SU-DHL-6 (cell line): ENCODE results near the gene OXNAD1.

Source experiments
- H2AFZ ChIP-seq: fragments of 200-600 bp; sonication (generic); 2 replicates; pipeline ENCODE4 v1.6.1; 2014; ENCODE audit warnings: low read depth, mild to moderate bottlenecking, moderate library complexity, mixed read lengths, antibody characterized with exemption, low read length; ENCODE audit not compliant: severe bottlenecking
- H3F3A ChIP-seq: fragments of 200-600 bp; shearing (Covaris generic); 2 replicates; pipeline ENCODE4 v1.6.0; 2016; ENCODE audit warnings: antibody characterized with exemption, mild to moderate bottlenecking; ENCODE audit not compliant: insufficient read depth
- H3K27ac ChIP-seq: fragments of 200-600 bp; sonication (generic); 2 replicates; pipeline ENCODE4 v1.5.1; 2016; ENCODE audit warnings: low read depth, mild to moderate bottlenecking, low read length, moderate library complexity, mixed read lengths
- H3K27me3 ChIP-seq: fragments of 200-600 bp; sonication (generic), shearing (Covaris generic); 2 replicates; pipeline ENCODE4 v1.6.0; 2014; ENCODE audit warnings: mild to moderate bottlenecking, low read length
- H3K36me3 ChIP-seq: fragments of 200-600 bp; sonication (generic); 2 replicates; pipeline ENCODE4 v1.6.1; 2014; ENCODE audit warnings: mild to moderate bottlenecking, low read length, mixed read lengths
- H3K4me2 ChIP-seq: fragments of 300-600, 200-600 bp; shearing (Covaris generic), sonication (generic); 2 replicates; pipeline ENCODE4 v1.6.0; 2014; ENCODE audit warnings: low read length, low read depth, mild to moderate bottlenecking; ENCODE audit not compliant: poor library complexity, severe bottlenecking
- H3K4me3 ChIP-seq: fragments of 200-600 bp; sonication (generic); 2 replicates; pipeline ENCODE4 v1.5.1; 2014; ENCODE audit warnings: antibody characterized with exemption, low read length, mild to moderate bottlenecking, mixed read lengths; ENCODE audit not compliant: insufficient read depth, poor library complexity, severe bottlenecking
- H3K79me2 ChIP-seq: fragments of 200-600 bp; sonication (generic); 2 replicates; pipeline ENCODE4 v1.6.1; 2014; ENCODE audit warnings: mild to moderate bottlenecking, low read length, moderate library complexity; ENCODE audit not compliant: insufficient read depth
- H3K9ac ChIP-seq: fragments of 200-600 bp; sonication (generic); 2 replicates; pipeline ENCODE4 v1.7.0; 2014; ENCODE audit warnings: mild to moderate bottlenecking, low read length
- H3K9me2 ChIP-seq: fragments of 200-600 bp; sonication (generic); replicated peaks from 2 replicates; pipeline ENCODE4 v1.6.1; 2014; ENCODE audit warnings: low read length; ENCODE audit not compliant: insufficient read depth
- H3K9me3 ChIP-seq: fragments of 200-600 bp; sonication (generic); 2 replicates; pipeline ENCODE4 v1.6.1; 2014; ENCODE audit warnings: low read length, mixed read lengths; ENCODE audit not compliant: insufficient read depth
- H4K20me1 ChIP-seq: fragments of 200-600 bp; sonication (generic); 2 replicates; pipeline ENCODE4 v1.6.1; 2014; ENCODE audit warnings: low read depth, mild to moderate bottlenecking, antibody characterized with exemption, low read length, moderate library complexity, mixed read lengths
- EZH2phosphoT487 ChIP-seq: fragments of 200-600 bp; sonication (generic), shearing (Covaris generic); conservative IDR thresholded peaks from 2 replicates; pipeline ENCODE4 v1.6.1; 2018; ENCODE audit warnings: mild to moderate bottlenecking, antibody characterized with exemption, low read length, moderate library complexity, mixed read lengths
- TF ChIP-seq, protein P1 (sequence below): fragments of 200-600 bp; sonication (generic); IDR thresholded peaks from one replicate; pipeline ENCODE4 v1.5.1; 2017; ENCODE audit warnings: antibody characterized with exemption, mild to moderate bottlenecking, low read length, moderate library complexity; ENCODE audit not compliant: insufficient read depth, poor library complexity, severe bottlenecking

The OXNAD1 gene

DNA sequence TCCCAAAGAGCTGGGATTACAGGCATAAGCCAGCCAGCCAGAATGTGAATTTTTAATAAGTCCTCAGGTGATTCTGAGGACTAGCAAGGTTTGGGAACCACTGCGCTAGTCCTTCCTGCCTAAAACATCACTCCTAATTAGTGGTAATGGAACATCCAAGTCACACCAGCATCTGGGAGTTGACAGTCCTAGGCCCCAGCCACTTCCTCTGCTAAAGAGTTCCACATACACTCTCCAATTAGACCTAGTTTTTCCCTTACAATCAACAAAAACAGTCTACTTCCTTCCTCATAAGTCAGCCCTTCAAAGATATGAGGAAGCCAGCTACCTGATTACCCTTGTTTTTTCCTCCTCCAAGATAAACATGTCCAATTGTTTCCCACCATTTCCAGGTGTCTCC, 78.1 kb downstream of the OXNAD1 start:
- Histone ChIP-seq H2AFZ (no peak overlapping the region), H4K20me1 (peaks cover 3% of the 10 kb centered on the region; the same call in 1 of the 2 replicates), H3K9me2 (no peaks in the 10 kb centered on the region), H3K27me3 (no peaks in the 10 kb centered on the region), H3K9ac (no peak overlapping the region), H3K36me3 (peaks cover 54% of the 10 kb centered on the region), H3K9me3 (no peaks in the 10 kb centered on the region), H3K4me2 (no peak overlapping the region), H3K4me3 (no peak overlapping the region), H3K27ac (no peak overlapping the region), H3F3A (peaks cover 25% of the 10 kb centered on the region), H3K79me2 (peaks cover 66% of the 10 kb centered on the region)
- no peak for TF ChIP-seq EZH2phosphoT487
- TF ChIP-seq, protein P1, sequence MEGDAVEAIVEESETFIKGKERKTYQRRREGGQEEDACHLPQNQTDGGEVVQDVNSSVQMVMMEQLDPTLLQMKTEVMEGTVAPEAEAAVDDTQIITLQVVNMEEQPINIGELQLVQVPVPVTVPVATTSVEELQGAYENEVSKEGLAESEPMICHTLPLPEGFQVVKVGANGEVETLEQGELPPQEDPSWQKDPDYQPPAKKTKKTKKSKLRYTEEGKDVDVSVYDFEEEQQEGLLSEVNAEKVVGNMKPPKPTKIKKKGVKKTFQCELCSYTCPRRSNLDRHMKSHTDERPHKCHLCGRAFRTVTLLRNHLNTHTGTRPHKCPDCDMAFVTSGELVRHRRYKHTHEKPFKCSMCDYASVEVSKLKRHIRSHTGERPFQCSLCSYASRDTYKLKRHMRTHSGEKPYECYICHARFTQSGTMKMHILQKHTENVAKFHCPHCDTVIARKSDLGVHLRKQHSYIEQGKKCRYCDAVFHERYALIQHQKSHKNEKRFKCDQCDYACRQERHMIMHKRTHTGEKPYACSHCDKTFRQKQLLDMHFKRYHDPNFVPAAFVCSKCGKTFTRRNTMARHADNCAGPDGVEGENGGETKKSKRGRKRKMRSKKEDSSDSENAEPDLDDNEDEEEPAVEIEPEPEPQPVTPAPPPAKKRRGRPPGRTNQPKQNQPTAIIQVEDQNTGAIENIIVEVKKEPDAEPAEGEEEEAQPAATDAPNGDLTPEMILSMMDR, result no peak

DNA sequence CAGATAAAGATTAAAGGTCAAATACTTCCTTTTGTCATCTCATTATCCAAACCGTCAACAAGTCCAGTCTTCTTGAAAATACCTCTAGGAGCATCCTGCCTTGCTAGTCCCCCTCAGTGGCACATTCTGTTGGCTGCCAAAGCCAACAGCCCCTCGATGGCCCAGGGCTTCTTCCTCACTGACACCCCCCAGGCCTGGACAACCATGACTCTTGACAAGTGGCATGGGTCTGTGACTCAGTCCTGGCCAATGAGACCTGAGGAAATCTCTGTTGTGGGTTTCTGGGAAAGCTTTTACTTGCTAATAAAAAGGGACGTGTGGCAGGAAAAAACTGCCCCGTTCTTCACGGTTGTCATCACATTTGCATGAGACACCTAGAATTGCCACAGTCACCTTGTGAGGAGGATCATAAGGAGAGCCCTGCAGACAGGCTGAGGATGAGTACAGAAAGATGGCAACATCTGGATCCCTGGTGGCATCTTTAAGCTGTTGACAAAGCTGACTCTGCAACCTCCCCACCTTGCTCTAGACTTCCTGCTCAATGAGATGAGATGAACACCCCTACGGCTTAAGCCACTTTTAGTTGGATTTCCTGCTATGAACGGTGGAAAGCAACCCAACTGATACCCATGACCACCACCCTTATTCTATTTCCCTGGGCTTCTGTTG, 81.5 kb downstream of the OXNAD1 start:
- Histone ChIP-seq H3K4me3 (no peak overlapping the region), H3K36me3 (peaks cover 70% of the 10 kb centered on the region), H2AFZ (no peak overlapping the region), H3K9me2 (no peaks in the 10 kb centered on the region), H3K27ac (no peak overlapping the region), H3K9ac (no peak overlapping the region), H4K20me1 (peaks cover 3% of the 10 kb centered on the region; the same call in 1 of the 2 replicates), H3K27me3 (no peaks in the 10 kb centered on the region), H3F3A (peaks cover 21% of the 10 kb centered on the region), H3K4me2 (no peak overlapping the region), H3K9me3 (no peaks in the 10 kb centered on the region), H3K79me2 (peaks cover 53% of the 10 kb centered on the region)
- TF ChIP-seq, protein P1, result no peak
- no peak for TF ChIP-seq EZH2phosphoT487

DNA sequence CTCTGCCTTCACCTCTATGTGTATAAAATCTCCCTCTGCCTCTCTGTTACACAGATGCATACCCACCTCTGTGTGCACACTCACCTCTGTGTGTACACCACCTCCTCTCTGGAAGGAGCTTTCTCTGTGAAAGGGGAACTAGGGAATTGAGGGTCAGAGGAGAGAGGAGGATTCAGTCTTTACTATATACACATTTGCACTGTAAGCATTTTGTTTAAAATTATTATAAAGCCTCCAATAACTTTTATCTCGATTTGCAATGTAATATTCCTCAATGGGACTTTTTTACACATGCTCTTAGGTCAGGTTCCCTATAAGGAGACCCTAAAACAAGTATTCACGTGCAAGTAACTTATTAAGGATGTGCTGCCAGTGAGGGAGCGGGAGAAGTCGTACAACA, 82.5 kb downstream of the OXNAD1 start:
- H3K36me3 ChIP-seq, result peaks cover 69% of the 10 kb centered on the region
- H3K4me3 ChIP-seq, result no peak overlapping the region
- no peaks in the 10 kb centered on the region for H3K9me2 ChIP-seq
- H3K79me2 ChIP-seq, result peaks cover 43% of the 10 kb centered on the region
- H3F3A ChIP-seq, result peaks cover 11% of the 10 kb centered on the region; the same call in 1 of the 2 replicates
- no peak overlapping the region for H2AFZ ChIP-seq
- no peaks in the 10 kb centered on the region for H3K27me3 ChIP-seq
- H4K20me1 ChIP-seq, result no peaks in the 10 kb centered on the region
- no peak overlapping the region for H3K27ac ChIP-seq
- no peaks in the 10 kb centered on the region for H3K9me3 ChIP-seq
- TF ChIP-seq, protein P1, result no peak
- TF ChIP-seq EZH2phosphoT487, result no peak
- no peak overlapping the region for H3K9ac ChIP-seq
- H3K4me2 ChIP-seq, result no peak overlapping the region
